OCI-LY3 (cell line): Measurements from ENCODE around the gene CDH24.

Source experiments
- EZH2phosphoT487 ChIP-seq: fragments of 200-600 bp; shearing (Covaris generic); IDR thresholded peaks from 2 replicates; pipeline ENCODE4 v1.6.1; 2018; ENCODE audit warnings: antibody characterized with exemption, mixed run types, low read depth
- TF ChIP-seq, protein P1 (sequence below): fragments of 200-600, 300-600 bp; sonication (generic); IDR thresholded peaks from 2 replicates; pipeline ENCODE4 v1.5.1; 2014; ENCODE audit warnings: antibody characterized with exemption, low read length, low read depth

DNA sequence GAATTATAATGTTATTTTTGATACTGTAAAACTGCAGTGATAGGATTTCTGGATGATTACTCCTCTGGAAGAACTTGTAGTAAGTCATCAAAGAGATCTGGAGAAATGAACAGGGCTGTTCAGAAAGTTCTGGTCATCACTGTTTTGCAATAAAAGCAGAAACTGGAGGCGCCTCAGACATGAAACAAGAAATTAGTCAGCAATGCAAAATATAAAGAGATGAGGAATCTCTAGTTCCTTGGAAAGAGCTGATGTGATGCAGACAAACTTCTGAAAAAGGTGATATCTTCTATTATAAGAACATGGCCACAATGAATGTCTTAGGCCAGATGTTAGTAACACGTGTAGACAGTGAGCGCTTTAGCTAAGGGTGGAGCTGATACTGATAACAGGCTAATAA is 28.1 kb upstream of the CDH24 start:
- TF ChIP-seq, protein P1, sequence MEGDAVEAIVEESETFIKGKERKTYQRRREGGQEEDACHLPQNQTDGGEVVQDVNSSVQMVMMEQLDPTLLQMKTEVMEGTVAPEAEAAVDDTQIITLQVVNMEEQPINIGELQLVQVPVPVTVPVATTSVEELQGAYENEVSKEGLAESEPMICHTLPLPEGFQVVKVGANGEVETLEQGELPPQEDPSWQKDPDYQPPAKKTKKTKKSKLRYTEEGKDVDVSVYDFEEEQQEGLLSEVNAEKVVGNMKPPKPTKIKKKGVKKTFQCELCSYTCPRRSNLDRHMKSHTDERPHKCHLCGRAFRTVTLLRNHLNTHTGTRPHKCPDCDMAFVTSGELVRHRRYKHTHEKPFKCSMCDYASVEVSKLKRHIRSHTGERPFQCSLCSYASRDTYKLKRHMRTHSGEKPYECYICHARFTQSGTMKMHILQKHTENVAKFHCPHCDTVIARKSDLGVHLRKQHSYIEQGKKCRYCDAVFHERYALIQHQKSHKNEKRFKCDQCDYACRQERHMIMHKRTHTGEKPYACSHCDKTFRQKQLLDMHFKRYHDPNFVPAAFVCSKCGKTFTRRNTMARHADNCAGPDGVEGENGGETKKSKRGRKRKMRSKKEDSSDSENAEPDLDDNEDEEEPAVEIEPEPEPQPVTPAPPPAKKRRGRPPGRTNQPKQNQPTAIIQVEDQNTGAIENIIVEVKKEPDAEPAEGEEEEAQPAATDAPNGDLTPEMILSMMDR = no peak
- TF ChIP-seq EZH2phosphoT487 = no peak
